HG03558 (cell line): Measurements from ENCODE around the gene EPB41L4A.
"Not testable (repeated sequence)": the region's sequence is repeated elsewhere in the genome, so short reads cannot be mapped to it uniquely, and the experiment has no call there.

ENCODE experiments used
- ATAC-seq: cut with Tn5 transposase; IDR thresholded peaks from one replicate; pipeline ENCODE4 v1.9.1; 2021; ENCODE audit warnings: moderate number of reproducible peaks; ENCODE audit not compliant: unreplicated experiment; ENCODE audit errors: extremely low read depth

EPB41L4A gene

GRCh38 chr5:112360740-112361139 is 58.3 kb downstream of the EPB41L4A start:
- not testable (repeated sequence) for ATAC-seq

- ATAC-seq: no peak
These were observed 62.7 kb downstream of the EPB41L4A start for GRCh38 chr5:112356178-112356956.

DNA sequence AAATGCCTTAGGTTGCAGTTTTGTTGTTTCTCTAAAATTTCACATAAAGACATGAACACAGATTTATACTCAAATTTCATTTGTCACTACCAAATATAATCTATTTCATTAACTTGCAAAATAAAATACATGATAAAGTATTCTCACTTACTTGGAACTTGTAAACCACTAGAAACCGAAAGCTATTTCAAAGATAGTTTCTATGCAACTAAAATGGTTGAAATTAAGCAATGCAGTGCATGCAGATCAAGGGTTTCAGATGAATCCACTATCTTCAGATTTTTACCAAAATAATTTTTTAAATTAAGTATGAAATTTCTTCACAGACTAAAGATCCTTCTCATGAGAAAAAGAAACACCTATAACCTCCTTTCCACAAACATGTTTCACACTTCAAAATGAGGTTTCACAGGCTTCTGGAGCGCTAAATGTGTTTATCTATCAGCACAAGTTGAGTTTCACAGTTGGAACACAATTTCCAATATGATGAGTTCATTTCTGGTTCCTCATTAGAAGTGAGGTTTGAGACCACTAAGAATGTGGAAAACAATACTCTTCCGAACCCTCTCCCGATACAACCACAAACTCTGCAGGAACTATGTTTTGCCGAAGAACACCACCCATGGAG is 63.9 kb downstream of the EPB41L4A start:
- ATAC-seq: no peak

- ATAC-seq: no peak
These were observed 65.4 kb downstream of the EPB41L4A start for GRCh38 chr5:112353678-112354077.

DNA sequence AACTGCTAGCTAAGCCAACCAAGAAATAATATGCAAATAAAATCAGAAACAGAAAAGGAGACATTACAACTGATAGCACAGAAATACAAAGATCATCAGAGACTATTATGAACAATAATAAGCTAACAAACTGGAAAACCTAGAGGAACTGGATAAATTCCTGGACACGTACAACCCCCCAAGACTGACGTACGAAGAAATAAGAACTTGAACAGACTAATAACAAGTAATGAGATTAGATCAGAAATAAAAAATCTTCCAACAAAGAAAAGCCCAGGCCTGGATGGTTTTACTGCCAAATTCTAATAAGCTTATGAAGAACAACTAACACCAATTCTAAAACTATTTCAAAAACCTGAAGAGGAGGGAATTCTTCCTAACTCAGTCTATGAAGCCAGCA is 67.9 kb downstream of the EPB41L4A start:
- no peak for ATAC-seq

DNA sequence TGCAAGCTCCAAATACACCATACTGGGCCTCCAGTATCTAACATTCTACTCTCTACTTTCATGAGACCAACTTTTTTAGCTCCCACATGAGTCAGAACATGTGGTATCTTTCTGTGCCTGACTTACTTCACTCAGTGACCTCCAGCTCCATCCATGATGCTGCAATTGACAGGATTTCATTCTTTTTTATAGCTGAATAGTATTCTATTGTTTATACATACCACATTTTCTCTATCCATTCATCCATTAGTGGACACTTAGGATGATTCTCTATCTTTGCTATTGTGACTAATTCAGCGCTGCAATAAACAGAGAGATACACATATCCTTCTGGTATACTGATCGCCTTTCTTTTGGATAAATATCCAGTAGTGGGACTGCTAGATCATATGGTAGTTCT is 68.5 kb downstream of the EPB41L4A start:
- ATAC-seq: no peak

- ATAC-seq: no peak
These were observed 69.7 kb downstream of the EPB41L4A start for GRCh38 chr5:112349371-112349770.

DNA sequence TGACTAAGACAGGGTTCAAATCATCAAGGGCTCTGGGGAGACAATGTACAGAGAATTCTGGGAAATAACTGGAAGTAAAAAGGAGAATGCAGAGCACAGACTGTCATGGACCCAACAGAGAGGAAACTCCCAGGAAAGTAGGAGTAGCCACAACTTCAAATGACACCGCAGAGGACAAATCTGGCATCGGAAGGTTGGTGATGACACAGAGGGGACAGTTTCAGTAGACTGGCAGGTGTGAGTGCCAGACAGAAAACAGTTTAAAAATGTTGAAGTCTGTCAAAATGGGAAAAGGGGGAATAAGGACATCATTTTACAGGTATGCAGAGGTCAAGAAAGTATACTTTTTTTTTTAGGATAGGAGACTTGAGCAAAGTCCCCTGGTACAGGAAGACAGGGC is 70.2 kb downstream of the EPB41L4A start:
- no peak for ATAC-seq

DNA sequence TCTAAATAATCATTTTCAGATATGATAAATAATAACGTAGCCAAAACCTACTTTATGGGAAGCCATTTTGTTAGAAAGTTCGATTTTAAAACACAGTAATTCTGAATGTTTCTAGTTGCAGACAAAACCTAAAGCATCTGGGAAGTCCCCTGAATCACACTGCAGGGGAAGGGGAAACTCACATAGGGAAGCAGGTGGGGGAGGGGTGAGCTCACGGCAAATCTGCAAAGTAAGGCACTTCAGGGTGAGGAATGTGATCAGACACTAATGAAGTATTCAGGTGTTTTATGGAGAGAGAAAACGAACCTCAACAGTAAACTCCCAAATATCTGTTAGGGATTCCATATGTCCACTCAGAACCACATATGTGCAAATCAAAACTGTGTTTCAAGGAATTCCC is 70.7 kb downstream of the EPB41L4A start:
- no peak for ATAC-seq

DNA sequence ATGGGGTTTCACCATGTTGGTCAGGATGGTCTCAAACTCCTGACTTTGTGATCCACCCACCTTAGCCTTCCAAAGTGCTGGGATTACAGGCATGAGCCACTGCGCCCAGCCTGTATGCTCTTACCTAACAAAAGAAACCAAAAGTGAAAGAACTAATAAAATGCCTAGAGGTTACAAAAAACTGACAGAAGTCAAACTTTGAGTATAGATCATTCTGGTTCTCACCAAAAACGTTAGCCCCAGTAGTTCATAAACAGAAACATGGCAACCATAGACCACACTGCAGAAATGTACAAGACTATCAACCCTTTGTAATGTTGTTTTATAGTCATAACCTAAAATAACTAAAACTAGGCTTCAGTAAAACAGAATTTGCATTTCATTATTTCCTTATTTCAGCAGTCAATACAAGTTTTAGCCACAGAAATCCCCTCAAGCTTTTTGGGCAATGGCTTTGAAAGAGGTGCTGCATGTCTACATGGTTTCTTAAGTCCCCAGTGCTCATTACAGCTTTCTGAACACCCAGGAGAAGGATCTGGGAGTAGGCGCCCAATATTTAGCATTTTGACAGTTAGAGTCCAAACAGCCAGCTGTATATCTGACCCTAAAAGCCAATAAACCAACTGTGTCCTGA is 72.5 kb downstream of the EPB41L4A start:
- ATAC-seq: peak; percentile 64

DNA sequence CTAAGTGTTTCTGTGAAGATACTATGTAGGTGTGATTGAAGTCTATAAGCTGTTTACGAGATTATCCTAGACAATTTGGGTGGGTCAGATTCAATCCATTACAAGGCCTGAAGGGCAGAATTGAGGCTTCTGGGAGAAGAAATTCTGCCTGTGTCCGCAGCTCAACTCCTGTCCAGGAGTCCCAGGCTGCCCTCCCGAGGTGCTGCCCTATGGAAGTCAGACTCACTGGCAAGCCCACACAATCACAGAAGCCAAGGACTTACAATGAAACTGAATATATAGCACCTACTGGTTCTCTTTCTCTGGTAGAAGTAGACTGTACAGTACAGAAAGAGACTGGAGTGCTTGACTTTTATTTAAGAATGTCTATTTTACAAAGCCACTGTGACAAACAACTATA is 74.5 kb downstream of the EPB41L4A start:
- no peak for ATAC-seq

GRCh38 chr5:112342389-112342788 is 76.7 kb downstream of the EPB41L4A start:
- ATAC-seq: no peak

GRCh38 chr5:112339761-112340160 is 79.3 kb downstream of the EPB41L4A start:
- no peak for ATAC-seq

DNA sequence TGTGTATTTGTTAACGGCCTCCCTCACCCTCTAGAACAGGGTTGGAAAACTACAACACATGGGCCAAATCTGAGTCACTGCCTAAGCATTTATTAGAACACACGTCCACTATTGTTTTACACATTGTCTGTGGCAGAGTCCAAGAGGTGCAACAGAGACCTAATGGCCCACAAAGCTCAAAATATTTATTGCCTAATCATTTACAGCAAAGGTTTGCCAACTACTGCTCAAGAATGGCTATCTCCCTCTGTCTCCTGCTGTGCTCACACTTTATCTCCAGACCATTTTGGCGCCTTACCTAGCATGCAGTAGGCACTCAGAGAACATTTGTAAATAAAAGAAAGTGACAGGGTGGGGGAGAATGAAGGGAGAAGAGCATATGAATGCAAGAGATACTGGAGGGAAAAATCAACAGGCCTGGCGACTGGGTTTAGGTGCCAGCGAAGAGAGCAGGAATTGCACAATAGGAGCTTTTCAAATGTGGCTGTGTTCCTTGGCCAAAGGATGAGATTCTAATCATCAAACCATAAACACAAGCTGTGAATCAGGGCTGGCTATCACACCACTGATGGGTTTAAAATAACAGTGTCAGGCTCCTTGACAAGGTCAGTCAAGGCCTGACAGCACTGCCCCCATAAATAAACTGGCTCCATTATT is 80.3 kb downstream of the EPB41L4A start:
- no peak for ATAC-seq

GRCh38 chr5:112333331-112333781 is 85.7 kb downstream of the EPB41L4A start:
- no peak for ATAC-seq

- no peak for ATAC-seq
These were observed 87.2 kb downstream of the EPB41L4A start for GRCh38 chr5:112331892-112332291.

- peak; percentile 86 for ATAC-seq
These were observed 89.5 kb downstream of the EPB41L4A start for GRCh38 chr5:112329419-112330090.

DNA sequence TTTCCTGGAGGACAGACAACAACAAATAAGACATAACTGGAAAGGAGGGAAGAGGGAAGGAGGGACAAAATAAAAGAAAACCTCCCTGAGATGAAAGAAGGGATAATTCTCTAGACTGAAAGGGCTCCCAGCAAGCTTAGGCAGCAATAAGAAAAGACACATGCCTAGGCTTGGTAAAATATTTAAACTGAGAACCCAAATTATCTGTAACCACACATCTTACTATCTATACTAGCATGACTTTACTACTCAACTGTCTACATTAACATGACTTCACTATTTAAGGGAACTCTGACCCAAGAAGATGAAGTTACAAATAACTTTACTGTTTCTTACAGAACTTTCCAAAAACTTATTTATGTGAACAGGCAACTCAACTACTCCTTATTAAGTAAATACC is 95.9 kb downstream of the EPB41L4A start:
- ATAC-seq: no peak

DNA sequence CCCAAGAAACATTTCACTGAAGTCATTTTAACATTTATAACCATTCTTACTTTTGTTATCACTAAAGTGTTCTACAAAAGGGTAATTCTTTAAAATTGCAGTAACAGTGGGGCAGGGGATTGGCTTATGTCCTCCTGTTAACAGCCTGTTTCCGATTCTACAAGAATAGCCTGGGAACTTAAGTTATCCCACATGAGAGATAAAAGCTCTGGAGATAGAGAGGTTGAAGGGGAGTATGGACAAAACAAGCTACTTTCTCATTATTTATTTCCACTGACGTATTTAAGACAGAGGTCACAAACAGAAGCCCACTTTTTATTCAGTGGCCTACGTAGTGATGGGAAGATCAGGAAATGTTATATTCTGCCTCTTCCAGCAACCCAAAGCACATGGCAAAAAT is 98.7 kb downstream of the EPB41L4A start:
- no peak for ATAC-seq

DNA sequence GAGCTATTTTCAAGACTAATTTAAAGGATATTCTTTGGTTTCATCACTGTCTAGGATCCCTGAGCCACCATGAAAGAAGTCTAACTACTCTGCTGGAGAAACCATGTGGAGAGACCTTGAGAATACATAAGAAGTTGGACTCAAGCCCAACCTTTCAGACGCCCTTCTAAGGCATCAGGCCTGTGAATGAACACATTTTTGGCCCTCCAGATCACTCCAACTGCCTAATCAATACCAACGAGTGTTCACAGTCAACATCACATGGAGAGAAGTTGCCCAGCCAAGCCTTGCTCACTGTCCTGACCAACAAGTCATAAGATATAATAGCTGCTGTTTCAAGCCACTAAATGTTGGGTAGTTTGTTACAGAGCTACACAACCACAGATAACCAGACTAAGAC is 100.7 kb downstream of the EPB41L4A start:
- ATAC-seq: no peak
